WERI-Rb-1 (cell line): Measurements from ENCODE around the gene CREBZF.

Source experiments
- DNase-seq: peaks from one replicate; pipeline ENCODE4 v3.0.0-alpha.2; 2020
- H3K27ac ChIP-seq: fragments of 250-450 bp; sonication (Bioruptor Pico); 2 replicates; pipeline ENCODE4 v1.5.1; 2020; ENCODE audit warnings: mild to moderate bottlenecking, moderate library complexity
- H3K27me3 ChIP-seq: fragments of 250-450 bp; sonication (Bioruptor Pico); 2 replicates; pipeline ENCODE4 v1.5.1; 2021; ENCODE audit warnings: mild to moderate bottlenecking, low read depth, moderate library complexity; ENCODE audit not compliant: insufficient read depth, severe bottlenecking
- H3K36me3 ChIP-seq: fragments of 250-450 bp; sonication (Bioruptor Pico); 2 replicates; pipeline ENCODE4 v1.5.1; 2020; ENCODE audit warnings: mild to moderate bottlenecking, moderate library complexity
- H3K4me3 ChIP-seq: 2 replicates; pipeline ENCODE4 v1.5.1; 2011; ENCODE audit warnings: low read depth, mild to moderate bottlenecking, control low read depth, low read length
- H3K9me3 ChIP-seq: fragments of 250-450 bp; sonication (Bioruptor Pico); 2 replicates; pipeline ENCODE4 v1.5.1; 2021; ENCODE audit warnings: mild to moderate bottlenecking, moderate library complexity; ENCODE audit not compliant: severe bottlenecking
- CTCF ChIP-seq: IDR thresholded peaks from 2 replicates; pipeline ENCODE4 v1.5.1; 2011; ENCODE audit warnings: low read depth, mild to moderate bottlenecking, control low read depth, inconsistent platforms, low read length

The CREBZF gene

GRCh38 chr11:85664615-85665481, at the start of gene CREBZF:
TSS of gene CREBZF (minus strand) at chr11:85665129. CDS start at chr11:85664875, 254 bp downstream.
- H3K27ac ChIP-seq: peak within 1 kb of the TSS; percentile 97
- DNase-seq: peak; percentile 97
- H3K27me3 ChIP-seq: no peaks in the 10 kb centered on the region
- H3K36me3 ChIP-seq: peaks cover 47% of the 10 kb centered on the region
- no peak for TF ChIP-seq CTCF
- peak within 1 kb of the TSS; percentile 99 for H3K4me3 ChIP-seq
- H3K9me3 ChIP-seq: no peaks in the 10 kb centered on the region

GRCh38 chr11:85712953-85713352, 48.0 kb upstream of the CREBZF start:
- Histone ChIP-seq H3K27me3 (no peaks in the 10 kb centered on the region), H3K9me3 (no peaks in the 10 kb centered on the region), H3K27ac (no peak overlapping the region), H3K4me3 (no peak overlapping the region), H3K36me3 (no peaks in the 10 kb centered on the region)
- no peak for DNase-seq
- no peak for TF ChIP-seq CTCF

- no peak for DNase-seq
- TF ChIP-seq CTCF: no peak
- no peaks in the 10 kb centered on the region for H3K36me3 ChIP-seq
- H3K27me3 ChIP-seq: no peaks in the 10 kb centered on the region
- H3K9me3 ChIP-seq: no peaks in the 10 kb centered on the region
- H3K4me3 ChIP-seq: no peak overlapping the region
- no peak overlapping the region for H3K27ac ChIP-seq
Measured at GRCh38 chr11:85710917-85711316, 46.0 kb upstream of the CREBZF start.

- Histone ChIP-seq H3K27me3 (no peaks in the 10 kb centered on the region), H3K27ac (no peak overlapping the region), H3K4me3 (no peak overlapping the region), H3K9me3 (no peaks in the 10 kb centered on the region), H3K36me3 (no peaks in the 10 kb centered on the region)
- no peak for DNase-seq
- no peak for TF ChIP-seq CTCF
Measured at GRCh38 chr11:85709941-85710702, 45.2 kb upstream of the CREBZF start.

- Histone ChIP-seq H3K27ac (no peak overlapping the region), H3K9me3 (no peaks in the 10 kb centered on the region), H3K36me3 (no peaks in the 10 kb centered on the region), H3K4me3 (no peak overlapping the region), H3K27me3 (no peaks in the 10 kb centered on the region)
- no peak for DNase-seq
- no peak for TF ChIP-seq CTCF
Measured at GRCh38 chr11:85705800-85706199, 40.9 kb upstream of the CREBZF start.
